HCT116 (cell line): ENCODE measurements around the gene SCGB2B2. TPM values are rescaled to one million over a fixed set of nuclear protein-coding genes. Genes with fewer than 3 reads are reported as not detected.

Source experiments
- ATAC-seq: fragments of 200-7000 bp; cut with Tn5 transposase; 2 replicates; pipeline ENCODE4 v1.9.1; 2020; ENCODE audit warnings: mild to moderate bottlenecking, moderate library complexity
- BruUV-seq: library from RNA; stranded (reverse); fragments of 400-500 nt; replicated peaks from 2 replicates; lab custom pipeline; 2021; lab: Mats Ljungman, UMichigan
- CTCF ChIA-PET: fragments of 300-600 bp; sonication (Branson Sonifier 250); formaldehyde crosslinking; loops from one replicate; lab custom pipeline; 2021; ENCODE audit warnings: antibody characterized with exemption; lab: Charles Lee
- POLR2A ChIA-PET: fragments of 300-600, 350-600 bp; sonication (Branson Sonifier 250); formaldehyde crosslinking; loops from one replicate; lab custom pipeline; 2021; ENCODE audit warnings: antibody characterized with exemption; lab: Charles Lee
- RAD21 ChIA-PET, 2 experiments: fragments of 300-600 bp; sonication (Branson Sonifier 250); formaldehyde crosslinking; loops; one replicate each; lab custom pipeline; 2023; ENCODE audit warnings: low total read pairs in 2 of 2; ENCODE audit not compliant: uncharacterized antibody in 2 of 2, unreplicated experiment in 2 of 2, low non-redundant PET in 1 of 2; lab: Charles Lee
- DNase-seq: peaks from one replicate; pipeline ENCODE4 v3.0.0-alpha.2; 2010; ENCODE audit warnings: low read depth, low spot score
- H2AFZ ChIP-seq: fragments of 200-600 bp; shearing (Covaris generic), sonication (generic); 2 replicates; pipeline ENCODE4 v1.6.1; 2017; ENCODE audit warnings: low read depth, mixed run types, mixed read lengths, antibody characterized with exemption, low read length; ENCODE audit not compliant: poor library complexity, severe bottlenecking
- H3K27ac ChIP-seq: 2 replicates; pipeline ENCODE4 v1.5.1; 2012; ENCODE audit warnings: low read depth, low read length
- H3K27me3 ChIP-seq: fragments of 200-600 bp; sonication (generic); 2 replicates; pipeline ENCODE4 v1.6.1; 2016; ENCODE audit warnings: mixed run types, low read length, mixed read lengths; ENCODE audit not compliant: insufficient read depth
- H3K36me3 ChIP-seq, 2 experiments: fragments of 200-500 bp in 1 of 2; fragments of 200-600 bp in 1 of 2; sonication (Bioruptor generic) in 1 of 2; sonication (generic) in 1 of 2; 2 replicates each; pipeline versions ENCODE4 v1.5.1 to v1.6.1; 2014 to 2016; ENCODE audit warnings: low read length in 2 of 2, inconsistent platforms in 1 of 2, mixed read lengths in 1 of 2, mixed run types in 1 of 2; ENCODE audit not compliant: insufficient read depth in 2 of 2, control insufficient read depth in 1 of 2
- H3K4me1 ChIP-seq, 2 experiments: fragments of 200-600 bp in 1 of 2; sonication (generic) in 1 of 2; 2 replicates each; pipeline versions ENCODE4 v1.5.1 to v1.6.1; 2012 to 2017; ENCODE audit warnings: low read length in 2 of 2, inconsistent platforms in 1 of 2, mild to moderate bottlenecking in 1 of 2, mixed read lengths in 1 of 2, mixed run types in 1 of 2, moderate library complexity in 1 of 2; ENCODE audit not compliant: insufficient read depth in 2 of 2, control insufficient read depth in 1 of 2
- H3K4me2 ChIP-seq: fragments of 200-600 bp; sonication (generic); 2 replicates; pipeline ENCODE4 v1.6.1; 2017; ENCODE audit warnings: mixed run types, low read length, mixed read lengths
- H3K4me3 ChIP-seq, 2 experiments: fragments of 200-600 bp in 1 of 2; sonication (generic) in 1 of 2; replicated peaks in 1 of 2; 2 replicates each; pipeline ENCODE4 v1.5.1; 2011 to 2016; ENCODE audit warnings: low read length in 2 of 2, control low read depth in 1 of 2, low read depth in 1 of 2, mild to moderate bottlenecking in 1 of 2, mixed read lengths in 1 of 2, mixed run types in 1 of 2
- H3K79me2 ChIP-seq: fragments of 200-600 bp; sonication (generic); 2 replicates; pipeline ENCODE4 v1.6.1; 2017; ENCODE audit warnings: mild to moderate bottlenecking, mixed run types, low read length, moderate library complexity, mixed read lengths; ENCODE audit not compliant: insufficient read depth
- H3K9ac ChIP-seq: fragments of 200-600 bp; sonication (generic); 2 replicates; pipeline ENCODE4 v1.6.1; 2016; ENCODE audit warnings: low read length, mixed read lengths
- H3K9me2 ChIP-seq: fragments of 200-600 bp; sonication (generic), shearing (Covaris generic); 2 replicates; pipeline ENCODE4 v1.6.1; 2017; ENCODE audit warnings: mixed run types, mild to moderate bottlenecking, moderate library complexity; ENCODE audit not compliant: insufficient read depth
- H3K9me3 ChIP-seq, 2 experiments: fragments of 200-500 bp in 1 of 2; fragments of 200-600 bp in 1 of 2; sonication (Bioruptor generic) in 1 of 2; sonication (generic) in 1 of 2; 2 replicates each; pipeline ENCODE4 v1.6.1; 2014 to 2017; ENCODE audit warnings: low read length in 2 of 2, mixed read lengths in 2 of 2, inconsistent platforms in 1 of 2, low read depth in 1 of 2, mild to moderate bottlenecking in 1 of 2, mixed run types in 1 of 2, moderate library complexity in 1 of 2; ENCODE audit not compliant: control insufficient read depth in 1 of 2, insufficient read depth in 1 of 2
- H4K20me1 ChIP-seq: fragments of 200-600 bp; sonication (generic), shearing (Covaris generic); 2 replicates; pipeline ENCODE4 v1.6.1; 2017; ENCODE audit warnings: mixed run types, mild to moderate bottlenecking, moderate library complexity; ENCODE audit not compliant: insufficient read depth
- EGR1 ChIP-seq: IDR thresholded peaks from 2 replicates; pipeline ENCODE4 v1.6.1; 2012; ENCODE audit warnings: low read depth
- ELF1 ChIP-seq: IDR thresholded peaks from 2 replicates; pipeline ENCODE4 v1.6.1; 2012; ENCODE audit warnings: low read depth, borderline replicate concordance
- EZH2 ChIP-seq: fragments of 200-600 bp; sonication (generic); IDR thresholded peaks from 2 replicates; pipeline ENCODE4 v1.6.1; 2017; ENCODE audit warnings: antibody characterized with exemption, mixed run types
- EZH2phosphoT487 ChIP-seq: fragments of 200-600 bp; IDR thresholded peaks from 2 replicates; pipeline ENCODE4 v1.6.1; 2018; ENCODE audit warnings: antibody characterized with exemption, borderline replicate concordance
- FOSL1 ChIP-seq: IDR thresholded peaks from 2 replicates; pipeline ENCODE4 v1.6.1; 2012; ENCODE audit warnings: low read depth
- JUND ChIP-seq: IDR thresholded peaks from 2 replicates; pipeline ENCODE4 v1.6.1; 2012
- RAD21 ChIP-seq: IDR thresholded peaks from 2 replicates; pipeline ENCODE4 v1.6.1; 2012; ENCODE audit warnings: low read depth, mild to moderate bottlenecking
- REST ChIP-seq: IDR thresholded peaks from 2 replicates; pipeline ENCODE4 v1.6.1; 2012; ENCODE audit warnings: low read depth
- SIN3A ChIP-seq: IDR thresholded peaks from 2 replicates; pipeline ENCODE4 v1.6.1; 2012; ENCODE audit warnings: low read depth
- SP1 ChIP-seq: IDR thresholded peaks from 2 replicates; pipeline ENCODE4 v1.6.1; 2012; ENCODE audit warnings: low read depth
- SRF ChIP-seq: IDR thresholded peaks from 2 replicates; pipeline ENCODE4 v1.6.1; 2012; ENCODE audit warnings: low read depth
- TCF7L2 ChIP-seq: IDR thresholded peaks from 2 replicates; pipeline ENCODE4 v1.7.0; 2011; ENCODE audit warnings: borderline replicate concordance, inconsistent platforms; ENCODE audit not compliant: insufficient read depth, insufficient read length; ENCODE audit errors: extremely low read depth
- ZFX ChIP-seq: fragments of 450-650 bp; IDR thresholded peaks from 2 replicates; pipeline ENCODE4 v1.6.1; 2017
- intact Hi-C: fragments of 100-400 bp; cut with micrococcal nuclease; formaldehyde crosslinking; loops from 2 replicates; pipeline ENCODE4 v1.10.0; 2022
- total RNA-seq: library from RNA; stranded (reverse); gene quantifications from one replicate; pipeline ENCODE4 v1.2.1, GENCODE V29; 2021; ENCODE audit not compliant: unreplicated experiment
- TF ChIP-seq, protein P1 (sequence below): IDR thresholded peaks from 2 replicates; pipeline ENCODE4 v1.6.1; 2011; ENCODE audit warnings: mild to moderate bottlenecking, low read length, moderate library complexity; ENCODE audit not compliant: insufficient replicate concordance; ENCODE audit errors: extremely low read depth
- TF ChIP-seq, protein P2 (sequence below), 3 experiments: fragments of 200-600 bp in 1 of 3; sonication (generic) in 1 of 3; IDR thresholded peaks in 2 of 3; conservative IDR thresholded peaks in 1 of 3; 2 replicates each; pipeline ENCODE4 v1.5.1; 2012 to 2017; ENCODE audit warnings: low read depth in 2 of 3, low read length in 2 of 3, antibody characterized with exemption in 1 of 3, borderline replicate concordance in 1 of 3, control low read depth in 1 of 3, mild to moderate bottlenecking in 1 of 3, mixed read lengths in 1 of 3, mixed run types in 1 of 3, moderate library complexity in 1 of 3; ENCODE audit not compliant: insufficient read depth in 1 of 3
- TF ChIP-seq, protein P3 (sequence below): IDR thresholded peaks from 2 replicates; pipeline ENCODE4 v1.6.1; 2012

SCGB2B2 gene
- total RNA-seq, 1 experiment from 2014 or later = 0.27 TPM

DNA sequence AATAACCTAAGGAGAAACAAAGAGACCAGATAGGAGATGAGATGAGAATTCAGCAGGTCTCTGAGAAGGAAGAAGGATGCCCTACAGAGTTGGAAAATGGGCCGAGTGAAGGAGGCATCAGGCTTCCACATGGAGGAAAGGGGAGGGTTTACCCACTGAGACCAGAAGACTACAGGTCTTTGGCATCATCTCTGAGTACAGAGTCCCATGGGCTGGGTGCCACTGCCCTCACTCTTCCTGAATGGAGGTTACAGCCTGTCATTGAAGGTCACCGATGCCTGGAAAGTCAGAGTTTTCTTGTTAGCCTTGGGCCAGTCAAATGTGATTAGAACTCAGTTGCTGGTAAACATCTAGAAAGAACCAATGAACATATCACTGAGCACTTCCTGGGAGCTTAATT is 10.4 kb upstream of the SCGB2B2 start:
- H4K20me1 ChIP-seq = no peaks in the 10 kb centered on the region
- H3K4me3 ChIP-seq = no peak overlapping the region
- H3K9ac ChIP-seq = no peak overlapping the region
- H3K9me2 ChIP-seq = no peaks in the 10 kb centered on the region
- DNase-seq = no peak
- no peak for TF ChIP-seq EGR1
- TF ChIP-seq, protein P1, sequence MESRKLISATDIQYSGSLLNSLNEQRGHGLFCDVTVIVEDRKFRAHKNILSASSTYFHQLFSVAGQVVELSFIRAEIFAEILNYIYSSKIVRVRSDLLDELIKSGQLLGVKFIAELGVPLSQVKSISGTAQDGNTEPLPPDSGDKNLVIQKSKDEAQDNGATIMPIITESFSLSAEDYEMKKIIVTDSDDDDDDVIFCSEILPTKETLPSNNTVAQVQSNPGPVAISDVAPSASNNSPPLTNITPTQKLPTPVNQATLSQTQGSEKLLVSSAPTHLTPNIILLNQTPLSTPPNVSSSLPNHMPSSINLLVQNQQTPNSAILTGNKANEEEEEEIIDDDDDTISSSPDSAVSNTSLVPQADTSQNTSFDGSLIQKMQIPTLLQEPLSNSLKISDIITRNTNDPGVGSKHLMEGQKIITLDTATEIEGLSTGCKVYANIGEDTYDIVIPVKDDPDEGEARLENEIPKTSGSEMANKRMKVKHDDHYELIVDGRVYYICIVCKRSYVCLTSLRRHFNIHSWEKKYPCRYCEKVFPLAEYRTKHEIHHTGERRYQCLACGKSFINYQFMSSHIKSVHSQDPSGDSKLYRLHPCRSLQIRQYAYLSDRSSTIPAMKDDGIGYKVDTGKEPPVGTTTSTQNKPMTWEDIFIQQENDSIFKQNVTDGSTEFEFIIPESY = no peak
- TF ChIP-seq, protein P2, sequence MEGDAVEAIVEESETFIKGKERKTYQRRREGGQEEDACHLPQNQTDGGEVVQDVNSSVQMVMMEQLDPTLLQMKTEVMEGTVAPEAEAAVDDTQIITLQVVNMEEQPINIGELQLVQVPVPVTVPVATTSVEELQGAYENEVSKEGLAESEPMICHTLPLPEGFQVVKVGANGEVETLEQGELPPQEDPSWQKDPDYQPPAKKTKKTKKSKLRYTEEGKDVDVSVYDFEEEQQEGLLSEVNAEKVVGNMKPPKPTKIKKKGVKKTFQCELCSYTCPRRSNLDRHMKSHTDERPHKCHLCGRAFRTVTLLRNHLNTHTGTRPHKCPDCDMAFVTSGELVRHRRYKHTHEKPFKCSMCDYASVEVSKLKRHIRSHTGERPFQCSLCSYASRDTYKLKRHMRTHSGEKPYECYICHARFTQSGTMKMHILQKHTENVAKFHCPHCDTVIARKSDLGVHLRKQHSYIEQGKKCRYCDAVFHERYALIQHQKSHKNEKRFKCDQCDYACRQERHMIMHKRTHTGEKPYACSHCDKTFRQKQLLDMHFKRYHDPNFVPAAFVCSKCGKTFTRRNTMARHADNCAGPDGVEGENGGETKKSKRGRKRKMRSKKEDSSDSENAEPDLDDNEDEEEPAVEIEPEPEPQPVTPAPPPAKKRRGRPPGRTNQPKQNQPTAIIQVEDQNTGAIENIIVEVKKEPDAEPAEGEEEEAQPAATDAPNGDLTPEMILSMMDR (IDR thresholded peaks at IDR 0.05 in 2 of 3, conservative IDR thresholded peaks at IDR 0.05 in 1 of 3; ENCODE audit: borderline replicate concordance in 1 of 3, insufficient read depth in 1 of 3, low read depth in 2 of 3, low read length in 2 of 3) = no peak
- no peak for TF ChIP-seq SP1
- TF ChIP-seq RAD21 = no peak
- TF ChIP-seq ELF1 = no peak
- no peak for TF ChIP-seq TCF7L2
- no peak for TF ChIP-seq FOSL1
- TF ChIP-seq EZH2 = no peak
- TF ChIP-seq SIN3A = no peak
- no peak for TF ChIP-seq JUND
- no peak for TF ChIP-seq ZFX
- no peak for TF ChIP-seq REST
- no peak for TF ChIP-seq EZH2phosphoT487
- no peak for TF ChIP-seq SRF
- TF ChIP-seq, protein P3, sequence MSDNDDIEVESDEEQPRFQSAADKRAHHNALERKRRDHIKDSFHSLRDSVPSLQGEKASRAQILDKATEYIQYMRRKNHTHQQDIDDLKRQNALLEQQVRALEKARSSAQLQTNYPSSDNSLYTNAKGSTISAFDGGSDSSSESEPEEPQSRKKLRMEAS = no peak
- H3K9me3 ChIP-seq = peaks cover 4 to 7% of the 10 kb centered on the region in 2 experiments; a peak in 2 of 4 replicates
- RAD21 ChIA-PET = no interaction called here
- intact Hi-C loops = no loop called here
- H2AFZ ChIP-seq = no peak overlapping the region
- no peak overlapping the region for H3K4me2 ChIP-seq
- no peak overlapping the region for H3K27ac ChIP-seq
- H3K4me1 ChIP-seq = no peaks in the 10 kb centered on the region; a peak in 2 of 4 replicates
- peaks cover 6 to 25% of the 10 kb centered on the region in 2 experiments; a peak in 3 of 4 replicates for H3K36me3 ChIP-seq
- no peaks in the 10 kb centered on the region for H3K27me3 ChIP-seq
- no peaks in the 10 kb centered on the region for H3K79me2 ChIP-seq
- POLR2A ChIA-PET = interaction anchor here (3.2 kb wide), 1 partner anchor 10 kb away, joined by 9 read pairs; the partner anchor contains the start of genes SCGB2B2 and ZNF302
- CTCF ChIA-PET = no interaction called here
- no TSS peak for BruUV-seq
- no peak for ATAC-seq
